ENCODE measurements around the gene DALRD3.
A peak's percentile ranks its signal among the peaks of the same experiment; 100 is the strongest.

The DALRD3 gene

GRCh38 chr3:49001155-49001554, 17.2 kb downstream of the DALRD3 start:
- TF ChIP-seq TAF1 (IDR thresholded peaks at IDR 0.05; ENCODE audit: borderline replicate concordance, low read depth, low read length): no peak
- no peak for TF ChIP-seq POLR2AphosphoS5 (IDR thresholded peaks at IDR 0.05; ENCODE audit: low read depth, low read length)
- TF ChIP-seq POLR2A (IDR thresholded peaks at IDR 0.05; ENCODE audit: low read depth, low read length): peak; percentile 18; the same call in 1 of the 2 replicates
- FAIRE-seq (no peak), DNase-seq (ENCODE audit: insufficient read length) (no peak)

GRCh38 chr3:48999085-48999858, 19.1 kb downstream of the DALRD3 start:
- TF ChIP-seq POLR2AphosphoS5 (IDR thresholded peaks at IDR 0.05; ENCODE audit: low read depth, low read length): no peak
- TF ChIP-seq POLR2A (IDR thresholded peaks at IDR 0.05; ENCODE audit: low read depth, low read length): no peak
- no peak for TF ChIP-seq TAF1 (IDR thresholded peaks at IDR 0.05; ENCODE audit: borderline replicate concordance, low read depth, low read length)
- FAIRE-seq (no peak), DNase-seq (ENCODE audit: insufficient read length) (no peak)

- DNase-seq (ENCODE audit: insufficient read length) (no peak), FAIRE-seq (no peak)
Observed at GRCh38 chr3:48997714-48998637, 20.4 kb downstream of the DALRD3 start.

GRCh38 chr3:48997102-48997635, 21.2 kb downstream of the DALRD3 start:
- TF ChIP-seq TAF1 (IDR thresholded peaks at IDR 0.05; ENCODE audit: borderline replicate concordance, low read depth, low read length) (no peak), POLR2A (IDR thresholded peaks at IDR 0.05; ENCODE audit: low read depth, low read length) (no peak), POLR2AphosphoS5 (IDR thresholded peaks at IDR 0.05; ENCODE audit: low read depth, low read length) (no peak)
- FAIRE-seq (no peak), DNase-seq (ENCODE audit: insufficient read length) (no peak)

More at GRCh38 chr3:48997714-48998637, 20.4 kb downstream of the DALRD3 start:
- TF ChIP-seq POLR2A (IDR thresholded peaks at IDR 0.05; ENCODE audit: low read depth, low read length) (0 out of 2 replicates have a peak, but pooled peaks have one; percentile 17), POLR2AphosphoS5 (IDR thresholded peaks at IDR 0.05; ENCODE audit: low read depth, low read length) (no peak)

GRCh38 chr3:48996640-48997039, 21.7 kb downstream of the DALRD3 start:
- TF ChIP-seq POLR2A (IDR thresholded peaks at IDR 0.05; ENCODE audit: low read depth, low read length) (no peak), POLR2AphosphoS5 (IDR thresholded peaks at IDR 0.05; ENCODE audit: low read depth, low read length) (no peak), TAF1 (IDR thresholded peaks at IDR 0.05; ENCODE audit: borderline replicate concordance, low read depth, low read length) (no peak)
- DNase-seq (ENCODE audit: insufficient read length): no peak
- no peak for FAIRE-seq

GRCh38 chr3:48993834-48994233, 24.5 kb downstream of the DALRD3 start:
- FAIRE-seq (no peak), DNase-seq (ENCODE audit: insufficient read length) (no peak)
- TF ChIP-seq POLR2A (IDR thresholded peaks at IDR 0.05; ENCODE audit: low read depth, low read length) (no peak), TAF1 (IDR thresholded peaks at IDR 0.05; ENCODE audit: borderline replicate concordance, low read depth, low read length) (no peak), POLR2AphosphoS5 (IDR thresholded peaks at IDR 0.05; ENCODE audit: low read depth, low read length) (no peak)

- no peak for TF ChIP-seq TAF1 (IDR thresholded peaks at IDR 0.05; ENCODE audit: borderline replicate concordance, low read depth, low read length)
- no peak for TF ChIP-seq POLR2A (IDR thresholded peaks at IDR 0.05; ENCODE audit: low read depth, low read length)
- no peak for TF ChIP-seq POLR2AphosphoS5 (IDR thresholded peaks at IDR 0.05; ENCODE audit: low read depth, low read length)
- DNase-seq (ENCODE audit: insufficient read length) (no peak), FAIRE-seq (no peak)
Observed at GRCh38 chr3:48991851-48992545, 26.4 kb downstream of the DALRD3 start.

GRCh38 chr3:48990636-48991469, 27.5 kb downstream of the DALRD3 start:
- peak; percentile 19; the same call in 1 of the 2 replicates for TF ChIP-seq POLR2A (IDR thresholded peaks at IDR 0.05; ENCODE audit: low read depth, low read length)
- no peak for TF ChIP-seq POLR2AphosphoS5 (IDR thresholded peaks at IDR 0.05; ENCODE audit: low read depth, low read length)
- FAIRE-seq (peak; percentile 85), DNase-seq (ENCODE audit: insufficient read length) (no peak)

- FAIRE-seq (peak; percentile 90), DNase-seq (ENCODE audit: insufficient read length) (peak; percentile 61)
- TF ChIP-seq POLR2A (IDR thresholded peaks at IDR 0.05; ENCODE audit: low read depth, low read length): peak; percentile 40; the same call in 1 of the 2 replicates
- TF ChIP-seq POLR2AphosphoS5 (IDR thresholded peaks at IDR 0.05; ENCODE audit: low read depth, low read length): 0 out of 2 replicates have a peak, but pooled peaks have one; percentile 42
- peak; percentile 52; the same call in 1 of the 2 replicates for TF ChIP-seq TAF1 (IDR thresholded peaks at IDR 0.05; ENCODE audit: borderline replicate concordance, low read depth, low read length)
Observed at GRCh38 chr3:48989796-48990635, 28.4 kb downstream of the DALRD3 start, which contains the start of gene P4HTM. TSS of gene P4HTM (plus strand) at chr3:48990241. CDS start at chr3:48990257, 16 bp downstream.
